HepG2 (cell line): Measurements from ENCODE around the gene NDUFA5. TPM values are rescaled to one million over a fixed set of nuclear protein-coding genes. Genes with fewer than 3 reads are reported as not detected.

ENCODE experiments used
- HOXA3 ChIP-seq: sonication (generic); formaldehyde crosslinking; IDR thresholded peaks from 2 replicates; pipeline ENCODE4 v1.5.0; 2020; ENCODE audit warnings: missing genetic modification reagents
- NR2F1 ChIP-seq, 2 experiments: fragments of 450-650 bp in 1 of 2; formaldehyde crosslinking in 1 of 2; IDR thresholded peaks; 2 replicates each; pipeline versions ENCODE4 v1.5.0 to v1.6.1; 2016 to 2020; ENCODE audit warnings: mild to moderate bottlenecking in 1 of 2, missing compliant biosample characterization in 1 of 2, missing genetic modification reagents in 1 of 2, moderate library complexity in 1 of 2
- ZNF33B ChIP-seq: sonication (generic); formaldehyde crosslinking; IDR thresholded peaks from 2 replicates; pipeline ENCODE4 v1.5.1; 2020; ENCODE audit warnings: mild to moderate bottlenecking, missing genetic modification reagents
- ZNF432 ChIP-seq: sonication (generic); formaldehyde crosslinking; IDR thresholded peaks from 2 replicates; pipeline ENCODE4 v1.5.0; 2020; ENCODE audit warnings: missing genetic modification reagents, mild to moderate bottlenecking, borderline replicate concordance
- ZNF557 ChIP-seq: sonication (generic); formaldehyde crosslinking; IDR thresholded peaks from 2 replicates; pipeline ENCODE4 v1.4.0; 2020; ENCODE audit warnings: missing genetic modification reagents
- ZNF605 ChIP-seq: sonication (generic); formaldehyde crosslinking; IDR thresholded peaks from 2 replicates; pipeline ENCODE4 v1.8.0; 2022; ENCODE audit warnings: mild to moderate bottlenecking, missing genetic modification reagents
- ZNF780A ChIP-seq: sonication (generic); formaldehyde crosslinking; IDR thresholded peaks from 2 replicates; pipeline ENCODE4 v1.8.0; 2022; ENCODE audit warnings: mild to moderate bottlenecking, missing genetic modification reagents, moderate library complexity
- polyA plus RNA-seq, 8 experiments: library from polyadenylated mRNA; depleted of rRNA in 3 of 8; stranded (reverse) in 7 of 8; unstranded in 1 of 8; fragments of >200 nt; fragmentation: Illumina TruSeq in 4 of 8; extraction: Trizol in 4 of 8; gene quantifications; 2 replicates each; pipeline versions ENCODE4 v1.2.1 to v1.2.3, GENCODE V29; 2011 to 2016; ENCODE audit warnings: low read depth in 4 of 8, missing spikeins in 1 of 8, mixed read lengths in 1 of 8; ENCODE audit not compliant: insufficient read depth in 1 of 8
- total RNA-seq, 5 experiments: library from RNA; depleted of rRNA; stranded (reverse); fragments of >200 nt; fragmentation: Illumina TruSeq; extraction: Trizol; gene quantifications; 2 replicates each; pipeline ENCODE4 v1.2.3, GENCODE V29; 2016; ENCODE audit warnings: low read depth in 1 of 5
- TF ChIP-seq, protein P1 (sequence below): sonication (generic); formaldehyde crosslinking; IDR thresholded peaks from 2 replicates; pipeline ENCODE4 v1.4.0; 2020; ENCODE audit warnings: missing genetic modification reagents, borderline replicate concordance
- TF ChIP-seq, protein P2 (sequence below): sonication (generic); formaldehyde crosslinking; IDR thresholded peaks from 2 replicates; pipeline ENCODE4 v1.5.0; 2020; ENCODE audit warnings: mild to moderate bottlenecking, missing genetic modification reagents, moderate library complexity
- TF ChIP-seq, protein P3 (sequence below), 2 experiments: sonication (generic) in 1 of 2; formaldehyde crosslinking in 1 of 2; IDR thresholded peaks; 2 replicates each; pipeline versions ENCODE4 v1.4.0 to v1.6.1; 2018 to 2020; ENCODE audit warnings: missing genetic modification reagents in 2 of 2, borderline replicate concordance in 1 of 2, low read depth in 1 of 2, mild to moderate bottlenecking in 1 of 2, missing biosample characterization in 1 of 2
- TF ChIP-seq, protein P4 (sequence below): sonication (generic); formaldehyde crosslinking; IDR thresholded peaks from 2 replicates; pipeline ENCODE4 v1.9.0; 2021; ENCODE audit warnings: missing genetic modification reagents, borderline replicate concordance
- TF ChIP-seq, protein P5 (sequence below): sonication (generic); formaldehyde crosslinking; IDR thresholded peaks from 2 replicates; pipeline ENCODE4 v1.5.0; 2020; ENCODE audit warnings: missing genetic modification reagents
- TF ChIP-seq, protein P6 (sequence below): sonication (generic); formaldehyde crosslinking; IDR thresholded peaks from 2 replicates; pipeline ENCODE4 v1.4.0; 2020; ENCODE audit warnings: missing genetic modification reagents, mild to moderate bottlenecking, borderline replicate concordance

The NDUFA5 gene
- total and polyA plus RNA-seq, 2 of the 13 experiments (the other 11 are each of a cell fraction or from before 2014, with no cell fraction given) = 16.9 to 55.9 TPM

DNA sequence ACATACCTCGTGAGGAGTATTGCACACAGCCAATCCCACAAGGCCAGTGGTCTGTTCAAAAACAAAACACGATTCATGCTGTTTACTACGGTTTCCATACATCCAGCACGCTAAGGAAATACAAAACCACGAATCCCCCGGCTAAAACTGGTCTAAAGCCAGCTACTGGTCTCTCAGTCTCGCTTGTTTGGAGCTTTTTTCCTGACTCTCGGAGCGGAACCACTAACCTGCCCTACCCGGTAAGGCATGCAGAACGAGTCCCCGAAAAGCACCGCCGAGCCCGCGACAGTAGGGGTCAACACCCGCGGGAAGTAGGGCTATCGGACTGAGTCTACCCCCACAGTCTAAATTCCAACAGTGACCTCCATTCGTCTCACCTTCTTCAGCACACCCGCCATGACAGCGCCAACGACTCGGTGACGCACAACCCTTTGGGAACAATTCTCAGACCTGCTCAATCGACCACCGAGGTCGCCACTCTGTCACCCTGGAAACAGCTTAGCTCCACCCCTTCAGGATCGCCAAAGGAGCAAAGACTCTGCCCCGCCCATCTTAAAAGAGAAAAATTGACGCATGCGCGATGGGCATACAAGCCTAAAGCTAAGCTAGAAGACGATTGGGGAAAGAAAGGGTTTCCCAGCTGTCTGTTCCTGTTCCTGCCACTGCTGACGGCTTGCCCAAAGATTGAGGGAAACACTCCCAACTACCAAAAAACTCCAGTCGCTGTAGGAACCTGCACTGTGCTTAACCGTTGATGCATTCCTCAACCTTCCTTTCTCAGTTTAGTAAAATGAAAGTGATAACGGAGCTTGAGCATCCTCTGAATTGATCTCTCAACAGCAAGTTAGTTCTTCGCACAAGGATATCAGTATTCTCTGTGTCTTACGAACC lies at the start of gene NDUFA5 (continued):
- TF ChIP-seq, protein P1, sequence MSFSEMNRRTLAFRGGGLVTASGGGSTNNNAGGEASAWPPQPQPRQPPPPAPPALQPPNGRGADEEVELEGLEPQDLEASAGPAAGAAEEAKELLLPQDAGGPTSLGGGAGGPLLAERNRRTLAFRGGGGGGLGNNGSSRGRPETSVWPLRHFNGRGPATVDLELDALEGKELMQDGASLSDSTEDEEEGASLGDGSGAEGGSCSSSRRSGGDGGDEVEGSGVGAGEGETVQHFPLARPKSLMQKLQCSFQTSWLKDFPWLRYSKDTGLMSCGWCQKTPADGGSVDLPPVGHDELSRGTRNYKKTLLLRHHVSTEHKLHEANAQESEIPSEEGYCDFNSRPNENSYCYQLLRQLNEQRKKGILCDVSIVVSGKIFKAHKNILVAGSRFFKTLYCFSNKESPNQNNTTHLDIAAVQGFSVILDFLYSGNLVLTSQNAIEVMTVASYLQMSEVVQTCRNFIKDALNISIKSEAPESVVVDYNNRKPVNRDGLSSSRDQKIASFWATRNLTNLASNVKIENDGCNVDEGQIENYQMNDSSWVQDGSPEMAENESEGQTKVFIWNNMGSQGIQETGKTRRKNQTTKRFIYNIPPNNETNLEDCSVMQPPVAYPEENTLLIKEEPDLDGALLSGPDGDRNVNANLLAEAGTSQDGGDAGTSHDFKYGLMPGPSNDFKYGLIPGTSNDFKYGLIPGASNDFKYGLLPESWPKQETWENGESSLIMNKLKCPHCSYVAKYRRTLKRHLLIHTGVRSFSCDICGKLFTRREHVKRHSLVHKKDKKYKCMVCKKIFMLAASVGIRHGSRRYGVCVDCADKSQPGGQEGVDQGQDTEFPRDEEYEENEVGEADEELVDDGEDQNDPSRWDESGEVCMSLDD (CRISPR knock-in tag) = no peak
- peak; percentile 95 for TF ChIP-seq HOXA3 (CRISPR knock-in tag)
- TF ChIP-seq, protein P2, sequence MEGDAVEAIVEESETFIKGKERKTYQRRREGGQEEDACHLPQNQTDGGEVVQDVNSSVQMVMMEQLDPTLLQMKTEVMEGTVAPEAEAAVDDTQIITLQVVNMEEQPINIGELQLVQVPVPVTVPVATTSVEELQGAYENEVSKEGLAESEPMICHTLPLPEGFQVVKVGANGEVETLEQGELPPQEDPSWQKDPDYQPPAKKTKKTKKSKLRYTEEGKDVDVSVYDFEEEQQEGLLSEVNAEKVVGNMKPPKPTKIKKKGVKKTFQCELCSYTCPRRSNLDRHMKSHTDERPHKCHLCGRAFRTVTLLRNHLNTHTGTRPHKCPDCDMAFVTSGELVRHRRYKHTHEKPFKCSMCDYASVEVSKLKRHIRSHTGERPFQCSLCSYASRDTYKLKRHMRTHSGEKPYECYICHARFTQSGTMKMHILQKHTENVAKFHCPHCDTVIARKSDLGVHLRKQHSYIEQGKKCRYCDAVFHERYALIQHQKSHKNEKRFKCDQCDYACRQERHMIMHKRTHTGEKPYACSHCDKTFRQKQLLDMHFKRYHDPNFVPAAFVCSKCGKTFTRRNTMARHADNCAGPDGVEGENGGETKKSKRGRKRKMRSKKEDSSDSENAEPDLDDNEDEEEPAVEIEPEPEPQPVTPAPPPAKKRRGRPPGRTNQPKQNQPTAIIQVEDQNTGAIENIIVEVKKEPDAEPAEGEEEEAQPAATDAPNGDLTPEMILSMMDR (CRISPR knock-in tag) = no peak
- TF ChIP-seq, protein P3, sequence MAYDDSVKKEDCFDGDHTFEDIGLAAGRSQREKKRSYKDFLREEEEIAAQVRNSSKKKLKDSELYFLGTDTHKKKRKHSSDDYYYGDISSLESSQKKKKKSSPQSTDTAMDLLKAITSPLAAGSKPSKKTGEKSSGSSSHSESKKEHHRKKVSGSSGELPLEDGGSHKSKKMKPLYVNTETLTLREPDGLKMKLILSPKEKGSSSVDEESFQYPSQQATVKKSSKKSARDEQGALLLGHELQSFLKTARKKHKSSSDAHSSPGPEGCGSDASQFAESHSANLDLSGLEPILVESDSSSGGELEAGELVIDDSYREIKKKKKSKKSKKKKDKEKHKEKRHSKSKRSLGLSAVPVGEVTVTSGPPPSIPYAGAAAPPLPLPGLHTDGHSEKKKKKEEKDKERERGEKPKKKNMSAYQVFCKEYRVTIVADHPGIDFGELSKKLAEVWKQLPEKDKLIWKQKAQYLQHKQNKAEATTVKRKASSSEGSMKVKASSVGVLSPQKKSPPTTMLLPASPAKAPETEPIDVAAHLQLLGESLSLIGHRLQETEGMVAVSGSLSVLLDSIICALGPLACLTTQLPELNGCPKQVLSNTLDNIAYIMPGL (CRISPR knock-in tag; IDR thresholded peaks at IDR 0.05; ENCODE audit: borderline replicate concordance in 1 of 2, low read depth in 1 of 2) = peak in 1 of 2 experiments; percentile 74; a peak in 2 of 4 replicates
- no peak for TF ChIP-seq NR2F1 (CRISPR knock-in tag; IDR thresholded peaks at IDR 0.05)
- TF ChIP-seq, protein P4, sequence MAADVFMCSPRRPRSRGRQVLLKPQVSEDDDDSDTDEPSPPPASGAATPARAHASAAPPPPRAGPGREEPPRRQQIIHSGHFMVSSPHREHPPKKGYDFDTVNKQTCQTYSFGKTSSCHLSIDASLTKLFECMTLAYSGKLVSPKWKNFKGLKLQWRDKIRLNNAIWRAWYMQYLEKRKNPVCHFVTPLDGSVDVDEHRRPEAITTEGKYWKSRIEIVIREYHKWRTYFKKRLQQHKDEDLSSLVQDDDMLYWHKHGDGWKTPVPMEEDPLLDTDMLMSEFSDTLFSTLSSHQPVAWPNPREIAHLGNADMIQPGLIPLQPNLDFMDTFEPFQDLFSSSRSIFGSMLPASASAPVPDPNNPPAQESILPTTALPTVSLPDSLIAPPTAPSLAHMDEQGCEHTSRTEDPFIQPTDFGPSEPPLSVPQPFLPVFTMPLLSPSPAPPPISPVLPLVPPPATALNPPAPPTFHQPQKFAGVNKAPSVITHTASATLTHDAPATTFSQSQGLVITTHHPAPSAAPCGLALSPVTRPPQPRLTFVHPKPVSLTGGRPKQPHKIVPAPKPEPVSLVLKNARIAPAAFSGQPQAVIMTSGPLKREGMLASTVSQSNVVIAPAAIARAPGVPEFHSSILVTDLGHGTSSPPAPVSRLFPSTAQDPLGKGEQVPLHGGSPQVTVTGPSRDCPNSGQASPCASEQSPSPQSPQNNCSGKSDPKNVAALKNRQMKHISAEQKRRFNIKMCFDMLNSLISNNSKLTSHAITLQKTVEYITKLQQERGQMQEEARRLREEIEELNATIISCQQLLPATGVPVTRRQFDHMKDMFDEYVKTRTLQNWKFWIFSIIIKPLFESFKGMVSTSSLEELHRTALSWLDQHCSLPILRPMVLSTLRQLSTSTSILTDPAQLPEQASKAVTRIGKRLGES (CRISPR knock-in tag) = no peak
- TF ChIP-seq ZNF605 (CRISPR knock-in tag) = no peak
- TF ChIP-seq, protein P5, sequence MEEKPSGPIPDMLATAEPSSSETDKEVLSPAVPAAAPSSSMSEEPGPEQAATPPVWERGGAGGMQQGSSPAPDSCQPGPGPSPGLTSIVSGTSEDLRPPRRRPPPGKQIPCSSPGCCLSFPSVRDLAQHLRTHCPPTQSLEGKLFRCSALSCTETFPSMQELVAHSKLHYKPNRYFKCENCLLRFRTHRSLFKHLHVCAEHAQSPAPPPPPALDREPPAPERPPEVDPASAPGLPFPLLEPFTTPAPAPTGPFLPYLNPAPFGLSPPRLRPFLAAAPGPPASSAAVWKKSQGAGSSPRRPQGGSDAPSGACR (CRISPR knock-in tag) = no peak
- no peak for TF ChIP-seq ZNF33B
- TF ChIP-seq ZNF557 (CRISPR knock-in tag) = no peak
- TF ChIP-seq ZNF780A (CRISPR knock-in tag) = no peak
- TF ChIP-seq, protein P6, sequence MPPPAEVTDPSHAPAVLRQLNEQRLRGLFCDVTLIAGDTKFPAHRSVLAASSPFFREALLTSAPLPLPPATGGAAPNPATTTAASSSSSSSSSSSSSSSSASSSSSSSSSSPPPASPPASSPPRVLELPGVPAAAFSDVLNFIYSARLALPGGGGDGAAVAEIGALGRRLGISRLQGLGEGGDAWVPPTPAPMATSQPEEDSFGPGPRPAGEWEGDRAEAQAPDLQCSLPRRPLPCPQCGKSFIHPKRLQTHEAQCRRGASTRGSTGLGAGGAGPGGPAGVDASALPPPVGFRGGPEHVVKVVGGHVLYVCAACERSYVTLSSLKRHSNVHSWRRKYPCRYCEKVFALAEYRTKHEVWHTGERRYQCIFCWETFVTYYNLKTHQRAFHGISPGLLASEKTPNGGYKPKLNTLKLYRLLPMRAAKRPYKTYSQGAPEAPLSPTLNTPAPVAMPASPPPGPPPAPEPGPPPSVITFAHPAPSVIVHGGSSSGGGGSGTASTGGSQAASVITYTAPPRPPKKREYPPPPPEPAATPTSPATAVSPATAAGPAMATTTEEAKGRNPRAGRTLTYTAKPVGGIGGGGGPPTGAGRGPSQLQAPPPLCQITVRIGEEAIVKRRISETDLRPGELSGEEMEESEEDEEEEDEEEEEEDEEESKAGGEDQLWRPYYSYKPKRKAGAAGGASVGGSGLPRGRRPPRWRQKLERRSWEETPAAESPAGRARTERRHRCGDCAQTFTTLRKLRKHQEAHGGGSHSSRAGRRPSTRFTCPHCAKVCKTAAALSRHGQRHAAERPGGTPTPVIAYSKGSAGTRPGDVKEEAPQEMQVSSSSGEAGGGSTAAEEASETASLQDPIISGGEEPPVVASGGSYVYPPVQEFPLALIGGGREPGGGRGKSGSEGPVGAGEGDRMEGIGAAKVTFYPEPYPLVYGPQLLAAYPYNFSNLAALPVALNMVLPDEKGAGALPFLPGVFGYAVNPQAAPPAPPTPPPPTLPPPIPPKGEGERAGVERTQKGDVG (CRISPR knock-in tag) = peak; percentile 66; the same call in 1 of the 2 replicates
- no peak for TF ChIP-seq ZNF432 (CRISPR knock-in tag)
